ENCODE results near the gene ZNF80. TPM values are rescaled to one million over a fixed set of nuclear protein-coding genes. Genes with fewer than 3 reads are reported as not detected.
"Not testable (repeated sequence)": the region's sequence is repeated elsewhere in the genome, so short reads cannot be mapped to it uniquely, and the experiment has no call there.

ZNF80 gene
- total RNA-seq (not detected), polyA plus RNA-seq (under 1 TPM in 1 of 3 donors, not detected in 2; 0.19 TPM)

- H3K27me3 ChIP-seq; H3K27ac ChIP-seq; H3K4me1 ChIP-seq; intact Hi-C loops (cut with DNase I); H3K4me3 ChIP-seq; H3K9me3 ChIP-seq; H3K36me3 ChIP-seq; DNase-seq: not testable (repeated sequence)
- WGBS, 2 donors = 70 to 83% methylated on average over 5 of the region's 6 CpGs
Measured at GRCh38 chr3:114237478-114237877, at the start of gene ZNF80. Gene ZNF80 (minus strand): TSS chr3:114237578. CDS start chr3:114237074, 504 bp downstream.

- intact Hi-C loops (cut with DNase I) = no loop called here
- H3K9me3 ChIP-seq = no peaks in the 10 kb centered on the region
- H3K36me3 ChIP-seq = no peaks in the 10 kb centered on the region
- no peak overlapping the region for H3K27ac ChIP-seq
- no peak for TF ChIP-seq POLR2AphosphoS5 (IDR thresholded peaks at IDR 0.05)
- TF ChIP-seq, protein P1, sequence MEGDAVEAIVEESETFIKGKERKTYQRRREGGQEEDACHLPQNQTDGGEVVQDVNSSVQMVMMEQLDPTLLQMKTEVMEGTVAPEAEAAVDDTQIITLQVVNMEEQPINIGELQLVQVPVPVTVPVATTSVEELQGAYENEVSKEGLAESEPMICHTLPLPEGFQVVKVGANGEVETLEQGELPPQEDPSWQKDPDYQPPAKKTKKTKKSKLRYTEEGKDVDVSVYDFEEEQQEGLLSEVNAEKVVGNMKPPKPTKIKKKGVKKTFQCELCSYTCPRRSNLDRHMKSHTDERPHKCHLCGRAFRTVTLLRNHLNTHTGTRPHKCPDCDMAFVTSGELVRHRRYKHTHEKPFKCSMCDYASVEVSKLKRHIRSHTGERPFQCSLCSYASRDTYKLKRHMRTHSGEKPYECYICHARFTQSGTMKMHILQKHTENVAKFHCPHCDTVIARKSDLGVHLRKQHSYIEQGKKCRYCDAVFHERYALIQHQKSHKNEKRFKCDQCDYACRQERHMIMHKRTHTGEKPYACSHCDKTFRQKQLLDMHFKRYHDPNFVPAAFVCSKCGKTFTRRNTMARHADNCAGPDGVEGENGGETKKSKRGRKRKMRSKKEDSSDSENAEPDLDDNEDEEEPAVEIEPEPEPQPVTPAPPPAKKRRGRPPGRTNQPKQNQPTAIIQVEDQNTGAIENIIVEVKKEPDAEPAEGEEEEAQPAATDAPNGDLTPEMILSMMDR (IDR thresholded peaks at IDR 0.05) = no peak
- no peak for TF ChIP-seq POLR2A (IDR thresholded peaks at IDR 0.05)
- no peak for TF ChIP-seq EP300 (IDR thresholded peaks at IDR 0.05)
- H3K4me3 ChIP-seq = no peak overlapping the region
- DNase-seq = no peak
- no peaks in the 10 kb centered on the region for H3K27me3 ChIP-seq
- 71 to 79% methylated on average over 2 of the region's 2 CpGs for WGBS, 2 donors
- H3K4me1 ChIP-seq = no peaks in the 10 kb centered on the region
Measured at GRCh38 chr3:114286266-114286665, 48.9 kb upstream of the ZNF80 start.

DNA sequence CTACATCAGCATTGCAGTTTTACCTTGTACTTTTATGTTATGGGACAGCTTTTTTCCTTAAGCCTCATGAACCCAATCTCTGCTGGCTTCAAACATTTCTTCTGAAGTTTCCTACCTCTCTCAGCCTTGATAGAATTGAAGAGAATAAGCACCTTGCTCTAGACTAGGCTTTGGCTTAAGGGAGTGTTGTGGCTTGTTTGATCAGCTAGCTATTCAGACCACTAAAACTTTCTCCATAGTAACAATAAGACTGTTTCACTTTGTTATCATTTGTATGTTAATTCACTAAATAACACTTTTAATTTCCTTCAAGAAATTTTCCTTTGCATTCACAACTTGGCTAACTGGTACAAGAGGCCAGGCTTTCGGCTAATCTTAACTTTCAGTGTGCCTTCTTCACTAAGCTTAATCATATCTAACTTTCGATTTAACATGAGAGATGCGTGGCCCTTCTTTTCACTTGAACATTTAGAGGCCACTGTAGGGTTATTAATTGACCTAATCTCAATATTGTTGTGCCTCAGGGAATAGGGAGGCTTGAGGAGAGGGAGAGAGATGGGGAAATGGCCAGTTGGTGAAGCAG is 48.4 kb upstream of the ZNF80 start:
- TF ChIP-seq POLR2AphosphoS5 (IDR thresholded peaks at IDR 0.05) (no peak), EP300 (IDR thresholded peaks at IDR 0.05) (no peak), POLR2A (IDR thresholded peaks at IDR 0.05) (no peak)
- TF ChIP-seq, protein P1 (IDR thresholded peaks at IDR 0.05) = no peak
- Histone ChIP-seq H3K27me3 (no peaks in the 10 kb centered on the region), H3K4me1 (no peaks in the 10 kb centered on the region), H3K4me3 (no peak overlapping the region), H3K36me3 (no peaks in the 10 kb centered on the region), H3K9me3 (no peaks in the 10 kb centered on the region), H3K27ac (no peak overlapping the region)
- WGBS, 2 donors = 87% methylated on average over 3 of the region's 3 CpGs
- DNase-seq = no peak
- intact Hi-C loops (cut with DNase I) = no loop called here

GRCh38 chr3:114284644-114285043 is 47.3 kb upstream of the ZNF80 start:
- TF ChIP-seq POLR2AphosphoS5 (IDR thresholded peaks at IDR 0.05) (no peak), POLR2A (IDR thresholded peaks at IDR 0.05) (no peak), EP300 (IDR thresholded peaks at IDR 0.05) (no peak)
- TF ChIP-seq, protein P1 (IDR thresholded peaks at IDR 0.05) = no peak
- Histone ChIP-seq H3K4me3 (no peak overlapping the region), H3K9me3 (no peaks in the 10 kb centered on the region), H3K4me1 (no peaks in the 10 kb centered on the region), H3K36me3 (no peaks in the 10 kb centered on the region), H3K27me3 (no peaks in the 10 kb centered on the region), H3K27ac (no peak overlapping the region)
- intact Hi-C loops (cut with DNase I) = no loop called here
- WGBS, 2 donors = 93 to 97% methylated on average over 1 of the region's 1 CpG
- no peak for DNase-seq

- H3K9me3 ChIP-seq; DNase-seq; H3K27ac ChIP-seq; H3K27me3 ChIP-seq; H3K4me3 ChIP-seq; intact Hi-C loops (cut with DNase I); H3K36me3 ChIP-seq; H3K4me1 ChIP-seq: not testable (repeated sequence)
- WGBS, 2 donors = 93 to 95% methylated on average over 20 to 26 of the region's 26 CpGs
Measured at GRCh38 chr3:114276856-114277255, 39.5 kb upstream of the ZNF80 start.

GRCh38 chr3:114274929-114275328 is 37.6 kb upstream of the ZNF80 start:
- Histone ChIP-seq H3K27me3 (no peaks in the 10 kb centered on the region), H3K9me3 (no peaks in the 10 kb centered on the region), H3K4me1 (no peaks in the 10 kb centered on the region), H3K4me3 (no peak overlapping the region), H3K27ac (no peak overlapping the region), H3K36me3 (no peaks in the 10 kb centered on the region)
- intact Hi-C loops (cut with DNase I) = no loop called here
- TF ChIP-seq POLR2AphosphoS5 (IDR thresholded peaks at IDR 0.05) (no peak), POLR2A (IDR thresholded peaks at IDR 0.05) (no peak), EP300 (IDR thresholded peaks at IDR 0.05) (no peak)
- TF ChIP-seq, protein P1 (IDR thresholded peaks at IDR 0.05) = no peak
- no peak for DNase-seq
- WGBS, 2 donors = 84 to 89% methylated on average over 1 of the region's 1 CpG
